Upper lobe of right lung (tissue), 1 donor: Measurements from ENCODE around the gene SLC6A3. TPM values are rescaled to one million over a fixed set of nuclear protein-coding genes. Genes with fewer than 3 reads are reported as not detected.

Experiments
- ATAC-seq: fragments of 200-7000 bp; cut with Tn5 transposase; one replicate; pipeline ENCODE4 v1.9.1; 2020; ENCODE audit warnings: mild to moderate bottlenecking, moderate library complexity
- DNase-seq: peaks from one replicate; pipeline ENCODE4 v3.0.0-alpha.2; 2020
- H3K27ac ChIP-seq: fragments of 200-600 bp; one replicate; pipeline ENCODE4 v1.8.0; 2022
- H3K27me3 ChIP-seq: fragments of 200-600 bp; one replicate; pipeline ENCODE4 v1.8.0; 2022; ENCODE audit warnings: mild to moderate bottlenecking
- H3K36me3 ChIP-seq: fragments of 200-600 bp; one replicate; pipeline ENCODE4 v1.8.0; 2022
- H3K4me1 ChIP-seq: fragments of 200-600 bp; one replicate; pipeline ENCODE4 v1.8.0; 2022
- H3K4me3 ChIP-seq: fragments of 200-600 bp; one replicate; pipeline ENCODE4 v1.8.0; 2022; ENCODE audit warnings: mild to moderate bottlenecking
- H3K9me3 ChIP-seq: fragments of 200-600 bp; one replicate; pipeline ENCODE4 v1.8.0; 2022
- CTCF ChIP-seq: fragments of 200-600 bp; IDR thresholded peaks from one replicate; pipeline ENCODE4 v1.8.0; 2022; ENCODE audit warnings: antibody characterized with exemption
- intact Hi-C: fragments of 100-400 bp; cut with DNase I; formaldehyde crosslinking; loops from one replicate; pipeline ENCODE4 v1.11.0; 2022
- total RNA-seq: library from RNA; stranded (reverse); fragmentation: NEBNext Ultra II Directional; extraction: Animal tissue kit (Norgen Biotek cat#: 25700); gene quantifications from one replicate; pipeline ENCODE4 v1.2.1, GENCODE V29; 2021
- donor health status: DM: no; HTN: yes; CAD: no; lungs with severe emphysema.

The SLC6A3 gene
- total RNA-seq, 1 donor from 2014 or later, result 0.52 TPM

GRCh38 chr5:1359031-1359645 is 86.1 kb downstream of the SLC6A3 start:
- DNase-seq (no peak), ATAC-seq (peak; percentile 30)
- no peaks in the 10 kb centered on the region for H3K36me3 ChIP-seq
- no peak for TF ChIP-seq CTCF
- no peak overlapping the region for H3K4me3 ChIP-seq
- peaks cover 56% of the 10 kb centered on the region for H3K27me3 ChIP-seq
- no peak overlapping the region for H3K27ac ChIP-seq
- intact Hi-C loops, result no loop called here
- H3K4me1 ChIP-seq, result no peaks in the 10 kb centered on the region
- no peaks in the 10 kb centered on the region for H3K9me3 ChIP-seq

GRCh38 chr5:1358726-1359025 is 86.6 kb downstream of the SLC6A3 start:
- no peak overlapping the region for H3K4me3 ChIP-seq
- no peak for DNase-seq
- H3K36me3 ChIP-seq, result no peaks in the 10 kb centered on the region
- peak; percentile 6 for ATAC-seq
- no peak for TF ChIP-seq CTCF
- H3K27me3 ChIP-seq, result peaks cover 51% of the 10 kb centered on the region
- H3K27ac ChIP-seq, result no peak overlapping the region
- no peaks in the 10 kb centered on the region for H3K4me1 ChIP-seq
- H3K9me3 ChIP-seq, result no peaks in the 10 kb centered on the region
- intact Hi-C loops, result no loop called here

GRCh38 chr5:1357946-1358725 is 87.1 kb downstream of the SLC6A3 start:
- H3K4me3 ChIP-seq, result no peak overlapping the region
- H3K27ac ChIP-seq, result no peak overlapping the region
- ATAC-seq (peak; percentile 9), DNase-seq (no peak)
- no peaks in the 10 kb centered on the region for H3K9me3 ChIP-seq
- H3K4me1 ChIP-seq, result no peaks in the 10 kb centered on the region
- no peak for TF ChIP-seq CTCF
- H3K27me3 ChIP-seq, result peaks cover 46% of the 10 kb centered on the region
- no peaks in the 10 kb centered on the region for H3K36me3 ChIP-seq
- intact Hi-C loops, result no loop called here

- ATAC-seq, result no peak
Observed at GRCh38 chr5:1356873-1357787, 88.1 kb downstream of the SLC6A3 start.

GRCh38 chr5:1354576-1354975 is 90.7 kb downstream of the SLC6A3 start:
- no peak for ATAC-seq

More at GRCh38 chr5:1356873-1357787, 88.1 kb downstream of the SLC6A3 start:
- peaks cover 42% of the 10 kb centered on the region for H3K27me3 ChIP-seq
- intact Hi-C loops, result no loop called here
- no peaks in the 10 kb centered on the region for H3K36me3 ChIP-seq
- H3K9me3 ChIP-seq, result no peaks in the 10 kb centered on the region
- H3K27ac ChIP-seq, result no peak overlapping the region
- no peaks in the 10 kb centered on the region for H3K4me1 ChIP-seq
- no peak for DNase-seq
- TF ChIP-seq CTCF, result no peak
- no peak overlapping the region for H3K4me3 ChIP-seq

More at GRCh38 chr5:1354576-1354975, 90.7 kb downstream of the SLC6A3 start:
- intact Hi-C loops, result no loop called here
- Histone ChIP-seq H3K36me3 (no peaks in the 10 kb centered on the region), H3K4me1 (no peaks in the 10 kb centered on the region), H3K9me3 (no peaks in the 10 kb centered on the region), H3K27ac (no peak overlapping the region), H3K27me3 (peaks cover 30% of the 10 kb centered on the region), H3K4me3 (no peak overlapping the region)
- no peak for DNase-seq
- no peak for TF ChIP-seq CTCF
